VCaP (cell line): ENCODE data around the gene LRIG2.

Source experiments
- H3K27ac ChIP-seq: fragments of 450-650 bp; 2 replicates; pipeline ENCODE4 v1.5.1; 2017
- TF ChIP-seq, protein P1 (sequence below): fragments of 450-650 bp; conservative IDR thresholded peaks from 2 replicates; pipeline ENCODE4 v1.5.1; 2017; ENCODE audit warnings: mild to moderate bottlenecking, moderate library complexity

Gene LRIG2

DNA sequence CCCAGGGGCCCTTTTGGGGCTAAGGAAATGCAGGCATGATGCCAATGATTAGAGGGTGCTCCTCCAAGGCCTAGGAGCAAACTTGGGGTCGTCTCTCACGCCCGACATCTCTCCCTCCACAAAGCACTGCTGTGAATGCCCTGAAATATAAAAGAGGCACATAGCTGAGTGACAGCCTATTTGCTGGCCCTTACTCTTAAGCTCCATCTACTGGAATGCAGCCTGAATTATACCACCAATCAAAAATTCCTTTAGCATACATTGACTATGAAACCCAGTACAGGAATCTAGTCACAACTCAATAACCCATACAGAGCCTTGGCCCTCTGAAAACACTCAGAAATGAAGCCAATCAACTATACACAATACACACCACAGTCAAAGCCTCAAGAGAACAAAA, 105.5 kb downstream of the LRIG2 start:
- TF ChIP-seq, protein P1, sequence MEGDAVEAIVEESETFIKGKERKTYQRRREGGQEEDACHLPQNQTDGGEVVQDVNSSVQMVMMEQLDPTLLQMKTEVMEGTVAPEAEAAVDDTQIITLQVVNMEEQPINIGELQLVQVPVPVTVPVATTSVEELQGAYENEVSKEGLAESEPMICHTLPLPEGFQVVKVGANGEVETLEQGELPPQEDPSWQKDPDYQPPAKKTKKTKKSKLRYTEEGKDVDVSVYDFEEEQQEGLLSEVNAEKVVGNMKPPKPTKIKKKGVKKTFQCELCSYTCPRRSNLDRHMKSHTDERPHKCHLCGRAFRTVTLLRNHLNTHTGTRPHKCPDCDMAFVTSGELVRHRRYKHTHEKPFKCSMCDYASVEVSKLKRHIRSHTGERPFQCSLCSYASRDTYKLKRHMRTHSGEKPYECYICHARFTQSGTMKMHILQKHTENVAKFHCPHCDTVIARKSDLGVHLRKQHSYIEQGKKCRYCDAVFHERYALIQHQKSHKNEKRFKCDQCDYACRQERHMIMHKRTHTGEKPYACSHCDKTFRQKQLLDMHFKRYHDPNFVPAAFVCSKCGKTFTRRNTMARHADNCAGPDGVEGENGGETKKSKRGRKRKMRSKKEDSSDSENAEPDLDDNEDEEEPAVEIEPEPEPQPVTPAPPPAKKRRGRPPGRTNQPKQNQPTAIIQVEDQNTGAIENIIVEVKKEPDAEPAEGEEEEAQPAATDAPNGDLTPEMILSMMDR = peak; percentile 19; the same call in 1 of the 2 replicates

More for the DNA sequence above, 105.5 kb downstream of the LRIG2 start:
- H3K27ac ChIP-seq = no peak overlapping the region
